ENCODE results near the gene CMTR1. TPM values are rescaled to one million over a fixed set of nuclear protein-coding genes. Genes with fewer than 3 reads are reported as not detected.

CMTR1 gene
- total RNA-seq, 1 donor from 2014 or later = 38.3 TPM

DNA sequence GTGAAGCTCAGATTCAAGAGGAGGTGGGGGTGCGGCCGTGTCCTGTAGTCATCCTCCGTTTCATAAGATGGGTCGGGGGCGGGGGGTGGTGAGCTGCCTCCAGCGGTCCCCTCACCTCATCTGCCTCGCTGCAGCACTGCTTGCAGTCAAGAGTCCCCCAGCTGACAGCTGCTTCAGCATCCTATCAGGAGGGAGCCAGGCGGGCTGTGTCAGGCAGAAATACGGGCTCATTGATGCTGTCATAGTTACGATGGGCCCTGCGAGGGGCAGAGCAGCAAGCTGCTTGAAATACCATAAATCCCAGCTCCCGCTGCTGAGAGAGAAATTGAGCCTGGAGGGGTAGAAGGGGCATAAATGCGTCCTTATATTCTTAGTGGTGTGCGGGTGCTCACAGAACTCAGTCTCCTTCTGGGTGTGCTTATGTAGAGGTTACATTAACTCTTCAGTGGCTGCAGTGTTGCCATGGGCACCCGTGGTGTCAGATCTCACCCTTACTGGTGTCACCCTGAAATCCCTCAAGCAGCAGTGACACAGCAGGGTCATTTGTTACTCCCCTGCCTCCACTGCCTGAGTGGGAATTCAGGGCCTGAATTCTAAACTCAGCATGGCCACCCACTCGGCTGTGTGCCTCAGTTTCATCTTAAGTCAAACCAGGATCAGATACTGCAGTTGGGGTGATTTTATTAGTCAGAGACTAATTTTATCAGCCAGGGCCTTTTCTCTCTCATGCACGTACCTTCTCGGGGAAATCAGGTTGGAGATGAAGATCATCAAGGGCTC lies 44.8 kb downstream of the CMTR1 start:
- DNase-seq (ENCODE audit: low spot score) = no peak

DNA sequence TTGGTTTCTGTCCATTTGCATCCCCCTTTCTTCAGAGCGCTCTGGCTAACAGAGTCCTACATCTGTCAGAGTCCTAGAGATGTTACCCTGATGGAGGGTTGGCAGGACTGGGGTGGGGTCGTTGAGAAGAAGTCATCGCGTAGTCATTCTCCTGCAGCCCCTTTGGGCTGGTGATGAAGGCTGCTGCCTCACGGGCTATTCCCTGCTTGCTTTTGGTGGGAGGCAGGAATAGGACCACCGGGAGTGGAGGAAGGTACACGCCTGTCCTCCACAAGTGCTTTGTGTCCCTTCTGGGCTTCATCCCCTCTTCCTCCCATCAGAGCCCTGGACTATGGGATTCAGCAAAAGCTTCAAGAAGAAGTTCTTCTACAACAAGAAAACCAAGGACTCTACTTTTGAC lies 45.8 kb downstream of the CMTR1 start:
- DNase-seq (ENCODE audit: low spot score) = no peak

DNA sequence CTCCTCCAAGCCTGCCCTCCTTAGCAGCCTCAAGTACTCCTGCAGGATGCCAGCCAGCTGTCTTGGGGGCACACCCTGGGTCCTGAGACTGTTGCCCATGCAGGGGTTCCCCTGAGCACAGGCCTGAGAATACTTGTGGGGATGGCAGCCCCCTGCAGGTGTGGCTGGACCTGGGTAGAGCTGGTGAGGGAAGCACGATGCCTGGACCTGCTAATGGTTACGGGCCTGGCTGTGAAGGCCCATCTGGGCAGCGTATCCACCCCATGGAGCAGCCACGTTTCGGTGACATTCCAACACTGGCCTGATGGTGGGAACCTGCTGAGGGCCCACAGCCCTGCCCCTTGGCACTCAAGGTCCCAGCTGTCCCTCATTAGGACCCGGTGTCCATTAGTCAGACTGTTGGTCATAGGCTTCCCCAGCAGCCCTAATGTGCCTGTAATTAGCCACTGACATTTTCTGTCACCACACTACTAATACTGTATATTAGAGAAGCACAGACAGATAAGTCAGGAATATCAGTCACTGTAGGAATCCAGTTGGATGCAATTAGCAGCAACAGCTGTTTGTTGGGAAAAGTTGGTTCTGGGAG lies 46.3 kb downstream of the CMTR1 start:
- DNase-seq (ENCODE audit: low spot score) = no peak

DNA sequence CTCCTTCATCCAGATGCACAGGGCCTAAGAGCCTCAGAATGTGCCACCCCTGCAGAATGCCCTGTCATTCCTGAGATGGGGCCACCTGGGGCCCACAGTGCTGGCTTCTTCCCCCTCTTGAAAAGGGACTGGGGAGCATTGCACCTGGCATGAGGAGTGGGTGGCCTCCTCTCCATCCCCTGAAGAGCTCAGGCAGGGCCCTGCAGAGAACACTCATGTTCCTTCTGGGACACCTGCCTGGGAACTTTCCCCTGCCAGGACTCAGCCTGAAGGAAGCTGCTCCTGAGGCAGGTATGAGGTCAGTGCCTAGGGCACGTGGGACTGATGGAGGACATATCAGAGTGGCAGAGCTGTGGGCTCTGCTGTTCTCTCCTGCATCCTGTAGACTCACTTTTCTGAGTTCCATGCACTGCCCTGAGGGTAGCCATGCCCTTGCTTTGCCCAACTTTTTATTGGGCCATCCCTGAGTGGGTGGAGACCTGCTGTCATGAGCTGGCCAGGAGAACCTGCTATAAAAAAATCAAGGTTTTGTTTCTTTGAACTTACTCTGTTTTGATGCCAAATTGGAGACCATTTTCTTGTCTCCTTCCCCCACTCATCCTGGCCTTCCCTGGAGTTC lies 47.2 kb downstream of the CMTR1 start:
- DNase-seq (ENCODE audit: low spot score) = no peak

DNA sequence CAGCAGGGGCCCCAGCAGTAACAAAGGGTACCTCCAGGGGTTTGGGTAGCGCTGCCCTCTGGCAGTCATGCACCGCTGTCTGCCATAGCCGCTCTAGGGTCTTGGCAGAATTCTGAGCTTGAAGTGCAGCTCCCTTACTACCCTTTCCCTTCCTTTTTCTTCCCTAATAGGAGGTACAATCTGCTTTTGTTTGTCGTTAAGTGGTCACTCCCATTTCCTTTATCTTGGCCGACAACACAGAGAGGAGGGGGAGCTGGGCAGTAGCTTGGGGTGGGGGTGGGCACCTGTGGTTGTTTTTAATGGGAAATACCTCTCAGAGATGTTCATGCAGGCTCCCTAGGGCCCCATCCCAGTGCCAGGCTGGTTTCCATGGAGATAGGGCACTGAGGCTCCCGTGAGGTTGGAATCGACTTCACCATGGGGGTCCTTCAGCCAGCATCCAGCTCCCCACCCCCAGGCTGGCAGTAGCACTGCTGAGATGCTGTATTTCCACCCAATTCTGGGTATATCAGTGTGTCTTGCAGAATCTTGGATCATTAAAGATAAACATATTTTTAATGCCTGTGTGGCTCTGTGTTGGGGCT lies 48.0 kb downstream of the CMTR1 start:
- DNase-seq (ENCODE audit: low spot score) = no peak

DNA sequence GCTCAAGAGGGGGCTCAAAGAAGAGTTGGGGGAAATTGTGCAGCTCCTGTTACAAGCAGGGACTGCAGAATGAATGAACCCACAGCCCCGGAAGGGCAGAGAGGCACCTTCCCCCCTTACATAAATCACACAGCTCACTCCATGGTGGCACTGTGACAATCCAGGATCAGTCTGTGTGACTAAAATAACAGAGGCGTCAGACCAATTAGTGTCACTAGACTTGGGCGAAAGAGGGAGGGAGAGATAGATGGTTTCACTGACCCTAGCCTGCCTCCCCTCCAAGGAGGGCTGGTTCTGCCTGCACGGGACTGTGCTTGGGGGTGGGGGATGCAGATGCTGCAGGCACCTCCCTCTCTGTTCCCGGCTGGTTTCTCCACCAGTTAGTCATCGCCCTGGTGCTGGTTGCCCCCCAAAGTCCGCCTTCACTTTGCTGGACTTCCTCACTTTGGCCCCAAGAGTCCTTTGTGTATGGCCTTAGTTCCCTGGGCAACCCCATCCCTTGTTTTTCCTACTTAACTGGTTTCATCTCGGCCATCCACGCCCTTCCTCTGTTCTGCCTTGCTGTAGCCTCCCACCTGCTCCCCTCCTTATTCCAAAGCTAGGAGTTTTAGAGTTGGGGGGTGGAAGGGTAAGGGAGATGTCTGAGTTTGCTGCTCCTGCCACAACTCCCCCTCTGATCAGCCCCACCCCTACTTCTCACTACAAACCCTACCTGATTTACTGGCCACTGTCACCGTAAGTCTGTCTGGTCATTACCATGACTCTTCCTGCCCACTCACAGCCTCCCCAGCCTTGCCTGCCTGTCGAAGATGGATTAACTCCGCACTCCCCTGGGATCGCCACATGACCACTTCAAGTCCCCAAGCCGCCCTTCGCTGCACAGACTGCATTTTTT lies 48.9 kb downstream of the CMTR1 start:
- DNase-seq (ENCODE audit: low spot score) = no peak

DNA sequence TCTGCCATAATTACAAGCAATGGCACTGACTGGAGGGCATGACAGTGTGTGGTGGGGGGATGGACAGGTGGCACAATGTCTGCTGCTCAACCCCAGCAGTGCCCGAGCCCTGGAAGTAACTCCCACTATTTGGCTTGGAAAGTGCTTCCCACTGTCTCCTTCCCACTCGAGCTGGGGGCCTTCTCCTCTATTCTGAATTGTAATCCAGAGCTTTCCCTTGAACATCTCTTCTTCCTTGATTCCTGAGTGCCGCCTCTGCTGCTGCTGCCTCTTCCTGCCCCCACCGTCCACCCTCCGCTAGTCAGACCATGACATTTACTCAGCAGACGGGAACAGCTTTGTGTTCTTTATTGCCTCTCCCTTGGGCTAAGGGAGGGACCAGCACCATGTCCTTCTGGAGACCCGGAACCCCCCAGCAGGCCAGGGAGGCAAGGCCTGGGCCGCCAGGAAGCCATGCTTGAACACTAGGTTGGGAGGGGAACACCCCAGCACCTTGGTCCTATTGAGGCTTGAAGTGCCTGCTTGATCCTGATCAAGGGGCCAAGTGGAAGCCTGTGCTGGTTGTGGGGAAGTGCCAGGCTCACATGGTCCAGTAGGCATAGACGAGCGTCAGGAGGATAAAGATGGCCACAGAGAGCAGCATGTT lies 49.7 kb downstream of the CMTR1 start:
- DNase-seq (ENCODE audit: low spot score) = no peak

DNA sequence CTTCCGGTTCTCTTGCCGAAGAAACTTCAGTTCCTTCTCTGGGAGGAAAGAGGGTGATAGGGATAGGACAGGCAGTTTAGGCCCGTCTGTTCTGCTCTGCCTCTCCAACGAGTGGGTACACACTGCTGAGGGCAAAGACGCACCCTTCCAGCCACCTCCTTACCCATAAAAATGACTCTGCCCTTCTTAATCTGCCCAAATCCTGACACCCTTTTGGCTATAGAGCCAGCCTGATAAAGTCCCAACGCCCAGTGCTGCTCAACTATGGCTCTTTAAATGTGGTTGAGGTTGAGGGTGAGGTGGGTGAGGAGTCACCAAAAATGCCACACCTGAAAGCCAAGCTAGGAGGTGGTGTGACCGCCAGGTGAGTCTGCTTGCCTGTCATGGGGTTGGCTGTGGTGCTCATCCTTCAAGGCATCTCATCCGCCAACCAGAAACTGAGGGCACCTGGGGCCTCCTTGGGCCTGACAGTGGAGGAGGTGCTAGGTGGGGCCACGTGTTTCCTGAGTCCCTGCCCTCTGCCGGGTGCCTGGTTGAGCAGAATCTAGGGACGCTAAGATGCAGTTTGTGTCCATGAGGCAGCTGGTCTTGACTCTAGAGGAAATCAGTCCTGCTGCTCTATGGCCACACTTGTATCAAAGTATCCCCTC lies 50.4 kb downstream of the CMTR1 start:
- no peak for DNase-seq (ENCODE audit: low spot score)

DNA sequence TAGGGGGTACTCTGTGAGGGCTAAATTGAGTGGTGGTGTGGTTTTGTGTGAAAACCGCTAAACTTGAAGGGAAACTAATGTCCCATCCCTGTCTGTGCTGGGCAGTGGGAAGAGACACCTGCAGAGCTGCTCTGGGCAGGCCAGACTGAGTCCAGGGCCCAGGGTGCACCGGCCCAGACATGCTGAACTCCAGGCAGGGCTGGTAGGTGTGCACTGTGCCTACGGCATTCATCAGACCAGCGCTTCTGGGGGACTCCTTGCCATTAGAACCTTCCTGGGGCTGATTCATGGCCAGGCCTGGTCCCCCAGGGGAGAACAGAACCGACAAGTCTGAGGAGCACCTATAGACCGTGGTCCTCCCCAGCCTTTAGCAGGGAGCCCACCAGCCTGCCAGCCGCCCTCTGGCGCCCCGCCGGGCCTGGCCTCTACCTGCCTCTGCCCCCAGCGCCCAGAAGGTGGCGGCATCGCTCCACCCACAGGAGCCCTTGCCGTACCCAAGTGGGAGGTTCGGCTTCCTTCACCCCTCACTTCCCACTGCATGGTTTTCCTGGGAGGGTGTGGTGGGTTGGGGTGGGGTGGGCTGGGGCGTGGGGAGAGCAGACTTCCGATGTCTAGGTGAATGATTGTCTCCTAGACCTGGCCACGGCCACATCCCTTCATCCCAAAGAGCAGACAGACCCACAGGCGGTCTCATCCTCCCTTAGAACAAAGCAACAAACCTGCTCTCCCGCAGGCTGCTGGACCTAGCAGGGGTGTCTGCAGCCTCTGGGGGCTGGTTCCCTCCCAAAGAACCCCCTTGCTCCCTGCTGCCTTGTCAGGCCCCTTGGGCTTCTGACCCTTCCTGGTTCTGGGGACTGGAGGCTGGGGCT lies 51.1 kb downstream of the CMTR1 start:
- peak; percentile 37 for DNase-seq (ENCODE audit: low spot score)

DNA sequence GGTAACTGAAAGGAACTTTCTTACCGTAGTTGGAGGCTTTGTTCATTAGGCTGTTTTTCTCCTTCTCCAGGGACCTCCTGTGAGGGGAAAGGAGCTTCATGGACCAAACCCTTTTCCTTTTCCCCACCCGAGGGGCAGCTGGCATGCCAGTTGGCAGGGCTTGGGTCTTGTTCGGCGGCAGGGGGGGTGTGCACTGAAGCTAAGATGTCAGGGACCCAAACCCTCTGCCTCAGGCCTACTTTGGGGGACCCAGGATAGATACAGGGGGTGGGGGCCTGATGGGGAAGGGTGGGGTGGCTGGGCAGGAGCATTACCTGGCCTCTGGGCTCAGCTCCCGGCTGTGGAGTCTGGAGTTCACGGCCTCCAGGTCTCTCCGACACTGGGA lies 51.8 kb downstream of the CMTR1 start:
- DNase-seq (ENCODE audit: low spot score) = no peak

DNA sequence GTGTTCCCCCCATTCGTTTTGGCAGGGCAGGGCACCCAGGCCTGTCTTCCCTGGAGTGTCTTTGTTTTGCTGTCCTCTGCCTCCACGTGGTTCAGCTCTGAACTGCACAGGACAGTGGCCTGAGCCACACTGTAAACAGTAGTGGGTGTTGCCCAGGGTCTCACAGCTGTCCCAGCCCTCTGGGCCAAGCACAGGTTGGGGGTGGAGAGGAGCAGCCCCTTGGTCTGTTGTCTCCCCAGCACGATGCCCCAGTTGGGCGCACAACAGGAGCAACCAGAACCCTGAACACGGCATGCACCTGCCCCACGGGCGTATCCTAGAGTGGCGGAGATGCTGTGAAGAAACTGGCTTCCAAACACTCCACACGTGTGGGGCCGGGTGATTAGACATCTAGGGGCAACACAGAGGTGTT lies 52.3 kb downstream of the CMTR1 start:
- no peak for DNase-seq (ENCODE audit: low spot score)

DNA sequence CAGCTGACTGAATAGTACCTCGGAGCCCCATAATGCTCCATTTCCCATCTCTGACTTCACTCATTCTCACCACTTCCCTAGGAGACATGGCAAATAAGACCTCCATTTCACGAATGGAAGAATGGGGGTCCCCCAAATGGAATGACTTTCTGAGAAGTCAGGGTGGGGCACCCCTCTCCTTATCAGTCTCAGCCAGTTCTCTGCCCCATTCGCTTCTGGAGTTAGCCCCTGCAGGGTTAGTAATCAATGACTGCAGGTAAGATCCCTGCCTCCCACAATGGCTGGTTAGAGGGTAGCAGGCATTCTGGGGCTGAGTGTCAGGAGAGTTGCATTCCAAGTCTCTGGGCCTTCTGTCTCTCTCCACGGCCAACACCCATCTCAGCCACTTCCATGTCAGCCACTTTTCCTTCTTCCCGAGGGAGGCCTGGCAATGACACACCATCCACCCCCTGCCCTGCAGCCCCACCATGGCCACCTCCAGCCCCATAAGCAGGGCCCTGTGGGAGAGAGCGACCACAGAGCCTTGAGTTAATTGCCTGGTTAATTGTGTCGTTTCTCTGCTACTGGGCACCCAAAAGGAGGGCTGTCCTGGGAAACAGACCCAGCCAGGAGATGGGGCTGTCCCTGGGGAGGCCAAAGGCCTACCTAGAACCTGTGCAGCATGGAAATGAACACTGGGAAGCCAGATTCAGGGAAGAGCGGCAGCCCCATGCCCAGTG lies 53.3 kb downstream of the CMTR1 start:
- DNase-seq (ENCODE audit: low spot score) = no peak

DNA sequence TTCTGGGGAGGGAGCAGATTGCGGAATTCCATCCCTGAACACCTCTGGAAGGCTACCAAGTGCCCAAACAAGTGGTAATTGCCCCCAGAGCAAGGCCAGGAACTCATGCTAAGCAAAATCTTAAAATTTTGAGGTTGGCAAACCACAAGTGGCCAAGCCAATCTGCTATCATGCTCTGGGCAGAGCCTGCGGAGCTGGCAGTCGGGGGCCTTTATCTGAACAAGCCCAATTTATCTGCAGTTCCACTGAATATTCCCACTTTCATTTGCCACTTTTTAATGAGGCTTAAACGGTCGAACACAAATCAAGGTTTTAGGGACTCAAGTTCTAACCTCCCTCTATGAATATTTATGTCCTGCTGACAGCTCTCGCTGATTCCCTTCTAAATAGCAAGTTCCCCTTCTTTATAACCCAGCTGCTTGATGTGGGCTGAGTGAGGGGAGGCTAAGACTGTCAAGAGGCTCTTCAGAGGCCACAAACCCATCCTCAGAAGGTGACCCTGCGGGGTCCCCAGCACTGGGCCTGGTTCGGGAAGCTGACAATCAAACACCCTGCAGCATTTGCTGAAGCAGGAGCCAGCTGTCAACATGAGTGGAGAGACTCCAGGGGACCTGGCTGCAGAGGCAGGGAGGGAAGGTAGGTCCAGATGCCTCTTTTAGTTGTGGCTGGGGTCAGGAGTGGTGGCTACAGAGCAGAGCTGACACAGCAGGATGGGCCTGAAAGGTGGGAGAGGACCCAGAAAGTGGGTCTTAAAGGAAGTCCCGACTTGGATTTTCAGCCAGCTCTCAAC lies 54.8 kb downstream of the CMTR1 start:
- no peak for DNase-seq (ENCODE audit: low spot score)

DNA sequence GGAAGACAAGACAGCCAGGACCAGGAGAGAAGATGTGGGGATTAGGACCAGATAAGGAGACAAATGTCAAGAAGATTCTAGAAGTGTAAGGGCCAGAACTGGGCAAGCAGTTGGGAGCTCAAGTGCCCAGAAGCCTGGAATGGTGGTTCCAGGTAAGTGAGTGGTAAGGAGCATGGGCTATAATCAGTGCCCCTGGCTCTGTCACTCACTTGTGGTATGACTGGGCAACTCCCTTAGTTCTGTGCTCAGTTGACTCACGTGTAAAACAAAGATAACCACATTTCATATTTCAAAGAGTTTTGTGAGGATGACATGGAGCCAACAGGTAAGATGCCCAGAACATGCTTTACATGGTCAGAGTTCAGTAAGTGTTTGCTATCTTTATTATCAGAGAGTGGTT lies 55.5 kb downstream of the CMTR1 start:
- no peak for DNase-seq (ENCODE audit: low spot score)

DNA sequence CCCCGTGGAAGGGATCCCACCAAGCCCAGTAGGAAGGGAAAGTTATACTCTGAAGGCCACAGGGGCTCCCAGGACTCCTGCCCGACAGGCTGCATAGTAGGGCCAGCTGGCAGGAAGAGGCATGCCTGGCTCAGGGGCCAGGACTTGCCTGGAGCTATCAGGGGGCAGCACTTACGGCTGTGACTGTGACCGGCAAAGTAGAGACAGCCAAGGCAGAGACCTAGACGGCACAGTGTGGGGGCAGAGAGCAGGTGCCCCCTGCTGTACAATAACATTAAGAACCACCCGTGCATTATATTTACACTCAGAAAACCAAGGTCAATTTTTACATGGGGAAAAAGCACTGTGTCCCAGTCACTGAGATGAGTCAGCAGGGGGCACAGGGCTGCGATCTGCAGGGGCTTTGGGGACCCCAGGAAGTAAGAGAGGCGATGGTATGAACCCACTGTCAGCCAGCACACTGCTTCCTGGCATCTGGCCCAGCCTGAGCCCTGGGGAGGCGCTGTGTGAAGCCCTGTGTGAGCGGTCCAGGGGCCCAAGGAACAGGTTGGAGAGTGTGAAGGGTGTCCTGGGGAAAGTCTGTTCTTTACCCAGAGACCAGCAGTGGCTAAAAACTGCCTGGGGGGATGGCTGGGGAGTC lies 56.8 kb downstream of the CMTR1 start:
- peak; percentile 33 for DNase-seq (ENCODE audit: low spot score)

DNA sequence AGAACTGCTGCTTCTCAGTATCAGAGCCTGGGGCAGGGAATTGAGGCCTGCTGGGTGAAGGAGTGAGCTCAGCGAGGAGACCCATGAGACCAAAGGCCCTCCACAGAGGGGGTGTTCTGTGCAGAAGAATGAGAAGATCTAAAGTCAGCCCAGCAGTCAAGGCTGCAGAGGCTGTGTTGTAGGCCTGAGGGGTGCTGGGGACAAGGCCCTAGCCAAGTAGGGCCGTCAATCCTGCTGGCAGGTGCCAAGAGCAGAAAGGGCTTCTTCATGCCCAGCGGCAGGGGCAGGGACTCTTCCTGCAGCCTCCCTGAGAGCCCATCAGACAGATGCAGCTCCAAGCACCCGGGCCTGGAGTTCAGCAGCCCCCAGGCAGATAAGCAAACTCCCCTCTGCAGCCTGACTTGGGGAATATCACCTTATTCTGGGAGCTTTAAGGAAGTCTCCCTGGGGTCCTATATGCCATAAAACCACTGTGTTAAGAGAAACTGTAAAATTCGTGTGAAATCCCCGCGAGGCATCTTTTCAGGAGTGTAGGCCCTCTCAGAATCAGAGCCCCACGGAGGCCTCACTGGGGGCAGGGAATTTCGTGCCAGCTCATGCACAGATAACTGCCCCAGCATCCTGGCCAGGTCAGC lies 57.6 kb downstream of the CMTR1 start:
- no peak for DNase-seq (ENCODE audit: low spot score)

DNA sequence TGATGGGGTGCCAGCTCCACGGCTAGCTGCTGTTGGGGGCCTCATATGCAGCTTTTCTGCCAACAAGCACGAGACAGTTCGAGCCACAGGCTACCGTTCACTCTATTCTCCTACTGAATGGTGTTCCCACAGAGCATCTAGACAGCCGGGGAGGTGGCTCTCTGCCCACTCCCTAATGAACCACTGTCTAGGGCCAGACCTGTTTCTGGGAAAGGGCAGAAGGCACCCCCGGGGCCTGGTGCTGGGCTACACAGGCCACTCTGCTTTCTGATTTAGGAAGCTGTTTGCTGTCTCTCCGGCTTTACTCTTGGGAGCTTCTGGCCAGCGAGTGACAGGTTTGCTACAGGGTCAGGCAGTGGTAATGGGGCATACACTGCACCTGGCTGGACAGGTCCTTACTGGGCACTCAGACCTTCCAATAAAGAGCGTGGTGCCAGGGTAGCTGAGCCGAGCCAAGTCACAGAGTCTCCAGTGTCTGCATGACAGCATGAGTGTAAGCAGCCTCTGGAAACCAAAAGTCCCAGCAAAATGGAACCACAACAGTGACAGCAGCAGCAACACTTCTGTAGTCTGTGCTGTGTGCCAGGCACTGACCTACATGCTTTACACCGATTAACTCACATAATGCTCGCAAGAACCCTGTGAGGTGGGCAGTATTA lies 58.3 kb downstream of the CMTR1 start:
- DNase-seq (ENCODE audit: low spot score) = no peak

Data from umbilical cord (tissue), 2 donors.